ENCODE data around the gene TMEM150A. TPM values are rescaled to one million over a fixed set of nuclear protein-coding genes. Genes with fewer than 3 reads are reported as not detected.
"Not testable (repeated sequence)": the region's sequence is repeated elsewhere in the genome, so short reads cannot be mapped to it uniquely, and the experiment has no call there.

The TMEM150A gene
- polyA plus RNA-seq, 1 experiment: 11.4 TPM

GRCh38 chr2:85628658-85629057 lies 26.2 kb upstream of the TMEM150A start:
- H3K4me3 ChIP-seq (ENCODE audit: low read depth, low read length): no peak overlapping the region
- ChIA-PET CTCF (interaction anchor here (1.4 to 3.1 kb wide), 2 partner anchors 8 to 79 kb away, joined by 3 to 20 read pairs; no protein-coding TSS in a partner anchor), POLR2A (interaction anchor here (0.7 to 0.9 kb wide), 2 partner anchors 12 to 27 kb away, joined by 3 to 9 read pairs; partner anchors contain the start of gene USP39)
- no peak overlapping the region for H3K27ac ChIP-seq (ENCODE audit: low read depth, low read length)
- no peak for TF ChIP-seq CTCF (IDR thresholded peaks at IDR 0.05; ENCODE audit: low read depth, low read length)
- no peaks in the 10 kb centered on the region for H3K27me3 ChIP-seq (ENCODE audit: control insufficient read depth, insufficient read depth, low read length)
- DNase-seq (ENCODE audit: low read depth, low spot score): no peak
- no peaks in the 10 kb centered on the region for H3K9me3 ChIP-seq (ENCODE audit: control insufficient read depth, insufficient read depth, low read length)

GRCh38 chr2:85623991-85624390 lies 21.5 kb upstream of the TMEM150A start:
- no peak for TF ChIP-seq CTCF (IDR thresholded peaks at IDR 0.05; ENCODE audit: low read depth, low read length)

GRCh38 chr2:85621338-85621737 lies 18.8 kb upstream of the TMEM150A start:
- ChIA-PET CTCF (interaction anchor here (1.5 to 4.7 kb wide), 2 partner anchors 15 to 27 kb away, joined by 3 to 49 read pairs; no protein-coding TSS in a partner anchor), POLR2A (interaction anchor here (0.6 to 0.7 kb wide), 2 partner anchors 10 to 151 kb away, joined by 3 read pairs; partner anchors contain the start of gene C2orf68)
- Histone ChIP-seq H3K27ac (ENCODE audit: low read depth, low read length) (no peak overlapping the region), H3K4me3 (ENCODE audit: low read depth, low read length) (no peak overlapping the region), H3K27me3 (ENCODE audit: control insufficient read depth, insufficient read depth, low read length) (no peaks in the 10 kb centered on the region), H3K9me3 (ENCODE audit: control insufficient read depth, insufficient read depth, low read length) (no peaks in the 10 kb centered on the region)
- DNase-seq (ENCODE audit: low read depth, low spot score): no peak
- TF ChIP-seq CTCF (IDR thresholded peaks at IDR 0.05; ENCODE audit: low read depth, low read length): no peak

More at GRCh38 chr2:85623991-85624390, 21.5 kb upstream of the TMEM150A start:
- no peaks in the 10 kb centered on the region for H3K9me3 ChIP-seq (ENCODE audit: control insufficient read depth, insufficient read depth, low read length)
- H3K4me3 ChIP-seq (ENCODE audit: low read depth, low read length): no peak overlapping the region
- ChIA-PET CTCF (interaction anchor here (0.7 kb wide), 1 partner anchor 103 kb away, joined by 3 read pairs; no protein-coding TSS in a partner anchor), POLR2A (no interaction called here)
- H3K27ac ChIP-seq (ENCODE audit: low read depth, low read length): no peak overlapping the region
- H3K27me3 ChIP-seq (ENCODE audit: control insufficient read depth, insufficient read depth, low read length): no peaks in the 10 kb centered on the region
- DNase-seq (ENCODE audit: low read depth, low spot score): no peak

GRCh38 chr2:85619617-85620016 lies 17.1 kb upstream of the TMEM150A start:
- no peak overlapping the region for H3K27ac ChIP-seq (ENCODE audit: low read depth, low read length)
- ChIA-PET POLR2A (interaction anchor here (0.5 kb wide), 1 partner anchor 14 kb away, joined by 5 read pairs; no protein-coding TSS in a partner anchor), CTCF (interaction anchor here (4.7 kb wide), 1 partner anchor 17 kb away, joined by 49 read pairs; no protein-coding TSS in a partner anchor)
- no peak overlapping the region for H3K4me3 ChIP-seq (ENCODE audit: low read depth, low read length)
- H3K9me3 ChIP-seq (ENCODE audit: control insufficient read depth, insufficient read depth, low read length): no peaks in the 10 kb centered on the region
- no peak for DNase-seq (ENCODE audit: low read depth, low spot score)
- H3K27me3 ChIP-seq (ENCODE audit: control insufficient read depth, insufficient read depth, low read length): no peaks in the 10 kb centered on the region
- TF ChIP-seq CTCF (IDR thresholded peaks at IDR 0.05; ENCODE audit: low read depth, low read length): no peak

- ChIA-PET CTCF (interaction anchor here (1.2 to 2.0 kb wide), 2 partner anchors 19 to 65 kb away, joined by 4 to 15 read pairs; no protein-coding TSS in a partner anchor), POLR2A (interaction anchor here (0.5 kb wide), 1 partner anchor 236 kb away, joined by 3 read pairs; no protein-coding TSS in a partner anchor)
- not testable (repeated sequence) for H3K27me3 ChIP-seq (ENCODE audit: control insufficient read depth, insufficient read depth, low read length); DNase-seq (ENCODE audit: low read depth, low spot score); H3K9me3 ChIP-seq (ENCODE audit: control insufficient read depth, insufficient read depth, low read length); H3K27ac ChIP-seq (ENCODE audit: low read depth, low read length)
- H3K4me3 ChIP-seq (ENCODE audit: low read depth, low read length): peak overlapping the region; percentile 89
Observed at GRCh38 chr2:85617723-85618122, 15.2 kb upstream of the TMEM150A start.

Measured in AG04450 (cell line).